ENCODE results near the gene ZSWIM5. TPM values are rescaled to one million over a fixed set of nuclear protein-coding genes. Genes with fewer than 3 reads are reported as not detected.

ZSWIM5 gene
- total RNA-seq, 1 experiment from 2014 or later, result 0.40 TPM

DNA sequence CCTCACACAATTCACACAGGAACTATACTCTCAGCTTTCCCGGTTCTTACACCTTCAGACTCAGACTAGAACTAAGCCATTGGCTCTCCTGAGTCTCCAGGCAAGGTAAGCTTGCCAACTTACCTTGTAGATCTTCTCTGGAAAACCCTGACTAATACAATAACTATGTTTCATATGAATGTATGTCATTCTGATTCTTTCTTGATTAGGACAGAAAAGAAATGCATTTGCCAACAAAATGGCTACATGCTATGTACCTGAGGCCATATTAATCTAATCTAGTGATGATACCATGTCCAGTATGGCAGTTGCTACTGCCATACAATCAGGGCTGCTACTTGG is 9.8 kb upstream of the ZSWIM5 start:
- BruUV-seq (replicated peaks), result no TSS peak
- Mint-ChIP-seq H3K27me3 (ENCODE audit: unreplicated experiment) (peaks cover 31% of the 10 kb centered on the region), H3K36me3 (ENCODE audit: insufficient read depth, unreplicated experiment) (no peaks in the 10 kb centered on the region), H3K4me1 (ENCODE audit: low read depth, unreplicated experiment) (no peaks in the 10 kb centered on the region), H3K4me3 (ENCODE audit: low read depth, unreplicated experiment) (no peak overlapping the region), H3K27ac (ENCODE audit: unreplicated experiment) (no peak overlapping the region), H3K9me3 (ENCODE audit: low read depth, unreplicated experiment) (no peaks in the 10 kb centered on the region)
- intact Hi-C loops (cut with micrococcal nuclease; ENCODE audit: unreplicated experiment), result no loop called here
- no peak for DNase-seq
- CTCF ChIA-PET, result no interaction called here
- TF ChIP-seq, protein P1, sequence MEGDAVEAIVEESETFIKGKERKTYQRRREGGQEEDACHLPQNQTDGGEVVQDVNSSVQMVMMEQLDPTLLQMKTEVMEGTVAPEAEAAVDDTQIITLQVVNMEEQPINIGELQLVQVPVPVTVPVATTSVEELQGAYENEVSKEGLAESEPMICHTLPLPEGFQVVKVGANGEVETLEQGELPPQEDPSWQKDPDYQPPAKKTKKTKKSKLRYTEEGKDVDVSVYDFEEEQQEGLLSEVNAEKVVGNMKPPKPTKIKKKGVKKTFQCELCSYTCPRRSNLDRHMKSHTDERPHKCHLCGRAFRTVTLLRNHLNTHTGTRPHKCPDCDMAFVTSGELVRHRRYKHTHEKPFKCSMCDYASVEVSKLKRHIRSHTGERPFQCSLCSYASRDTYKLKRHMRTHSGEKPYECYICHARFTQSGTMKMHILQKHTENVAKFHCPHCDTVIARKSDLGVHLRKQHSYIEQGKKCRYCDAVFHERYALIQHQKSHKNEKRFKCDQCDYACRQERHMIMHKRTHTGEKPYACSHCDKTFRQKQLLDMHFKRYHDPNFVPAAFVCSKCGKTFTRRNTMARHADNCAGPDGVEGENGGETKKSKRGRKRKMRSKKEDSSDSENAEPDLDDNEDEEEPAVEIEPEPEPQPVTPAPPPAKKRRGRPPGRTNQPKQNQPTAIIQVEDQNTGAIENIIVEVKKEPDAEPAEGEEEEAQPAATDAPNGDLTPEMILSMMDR (IDR thresholded peaks at IDR 0.05; ENCODE audit: unreplicated experiment), result no peak

DNA sequence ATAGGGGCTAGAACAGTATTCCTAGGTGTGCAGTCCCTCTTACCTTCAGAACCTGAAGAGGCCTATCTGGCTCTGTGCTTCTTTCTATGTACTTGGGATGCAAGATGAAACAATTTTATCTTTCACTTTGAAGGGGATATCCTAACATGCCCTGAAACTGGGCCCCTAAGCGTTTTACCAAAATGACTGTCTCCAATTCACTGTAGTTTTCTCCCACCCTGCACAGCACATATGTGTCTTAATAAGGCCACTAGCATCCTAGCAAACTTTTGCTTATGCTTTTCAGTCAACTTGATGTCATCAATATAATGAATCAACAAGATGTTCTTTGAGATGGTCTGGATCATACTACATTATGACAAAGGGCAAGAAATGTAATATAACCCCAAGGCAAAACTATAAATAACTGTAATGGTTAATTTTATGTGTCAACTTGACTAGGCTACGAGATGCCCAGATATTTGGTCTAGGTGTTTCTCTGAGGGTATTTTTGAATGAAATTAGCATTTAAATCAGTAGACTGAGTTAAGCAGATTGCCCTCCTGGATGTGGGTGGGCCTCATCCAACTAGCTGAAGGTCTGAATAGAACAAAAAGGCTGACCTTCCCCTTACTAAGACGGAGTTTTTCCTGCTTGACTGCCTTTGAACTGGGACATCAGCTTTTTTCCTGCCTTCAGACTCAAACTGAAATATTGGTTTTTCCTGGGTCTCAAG is 9.2 kb upstream of the ZSWIM5 start:
- Mint-ChIP-seq H3K27me3 (ENCODE audit: unreplicated experiment) (peaks cover 31% of the 10 kb centered on the region), H3K4me3 (ENCODE audit: low read depth, unreplicated experiment) (no peak overlapping the region), H3K9me3 (ENCODE audit: low read depth, unreplicated experiment) (no peaks in the 10 kb centered on the region), H3K27ac (ENCODE audit: unreplicated experiment) (no peak overlapping the region), H3K4me1 (ENCODE audit: low read depth, unreplicated experiment) (no peaks in the 10 kb centered on the region), H3K36me3 (ENCODE audit: insufficient read depth, unreplicated experiment) (no peaks in the 10 kb centered on the region)
- TF ChIP-seq, protein P1 (IDR thresholded peaks at IDR 0.05; ENCODE audit: unreplicated experiment), result no peak
- CTCF ChIA-PET, result no interaction called here
- BruUV-seq (replicated peaks), result no TSS peak
- DNase-seq, result no peak
- intact Hi-C loops (cut with micrococcal nuclease; ENCODE audit: unreplicated experiment), result no loop called here

DNA sequence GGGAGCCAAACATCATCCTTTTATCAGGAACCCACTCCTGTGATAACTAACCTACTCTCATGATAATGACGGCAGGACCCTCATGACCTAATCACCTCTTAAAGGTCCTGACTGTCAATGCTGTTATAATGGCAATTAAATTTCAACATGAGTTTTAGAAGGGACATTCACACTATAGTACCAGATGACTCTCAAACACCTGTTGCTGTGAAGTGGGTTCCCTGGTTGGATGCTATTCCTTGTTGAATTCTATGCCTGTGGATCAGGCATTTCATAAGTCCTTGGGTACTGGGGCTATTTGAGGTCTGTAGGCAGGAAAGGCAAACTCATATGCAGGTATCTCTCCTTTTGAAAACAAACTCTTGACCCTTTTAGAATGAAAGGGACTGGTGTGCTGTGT is 7.5 kb upstream of the ZSWIM5 start:
- H3K27ac Mint-ChIP-seq (ENCODE audit: unreplicated experiment), result no peak overlapping the region
- CTCF ChIA-PET, result no interaction called here
- intact Hi-C loops (cut with micrococcal nuclease; ENCODE audit: unreplicated experiment), result no loop called here
- no peaks in the 10 kb centered on the region for H3K36me3 Mint-ChIP-seq (ENCODE audit: insufficient read depth, unreplicated experiment)
- peaks cover 43% of the 10 kb centered on the region for H3K27me3 Mint-ChIP-seq (ENCODE audit: unreplicated experiment)
- no peaks in the 10 kb centered on the region for H3K9me3 Mint-ChIP-seq (ENCODE audit: low read depth, unreplicated experiment)
- no peak overlapping the region for H3K4me3 Mint-ChIP-seq (ENCODE audit: low read depth, unreplicated experiment)
- no peak for DNase-seq
- TF ChIP-seq, protein P1 (IDR thresholded peaks at IDR 0.05; ENCODE audit: unreplicated experiment), result no peak
- H3K4me1 Mint-ChIP-seq (ENCODE audit: low read depth, unreplicated experiment), result no peaks in the 10 kb centered on the region
- no TSS peak for BruUV-seq (replicated peaks)

DNA sequence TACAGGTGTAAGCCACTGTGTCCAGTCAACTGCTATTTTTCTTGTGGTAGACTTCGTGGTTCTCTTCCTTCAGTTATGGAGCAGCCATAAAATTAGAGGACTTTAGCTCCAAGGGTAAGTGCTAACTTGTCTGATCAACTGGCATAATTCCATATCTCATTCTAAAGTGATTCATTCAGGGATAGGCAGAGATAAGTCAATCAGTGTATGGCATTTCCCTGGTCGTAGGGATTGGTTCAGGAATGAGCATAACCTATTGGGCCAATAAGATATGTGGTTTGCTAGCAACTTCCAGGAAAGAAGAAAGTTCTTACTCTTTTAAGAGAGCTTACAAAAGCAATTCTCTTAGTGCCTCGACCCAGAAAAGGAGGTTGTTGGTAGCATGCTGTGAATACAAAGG is 4.7 kb upstream of the ZSWIM5 start:
- Mint-ChIP-seq H3K4me3 (ENCODE audit: low read depth, unreplicated experiment) (no peak overlapping the region), H3K36me3 (ENCODE audit: insufficient read depth, unreplicated experiment) (peaks cover 6% of the 10 kb centered on the region), H3K4me1 (ENCODE audit: low read depth, unreplicated experiment) (no peaks in the 10 kb centered on the region), H3K27me3 (ENCODE audit: unreplicated experiment) (peaks cover 46% of the 10 kb centered on the region), H3K9me3 (ENCODE audit: low read depth, unreplicated experiment) (no peaks in the 10 kb centered on the region), H3K27ac (ENCODE audit: unreplicated experiment) (no peak overlapping the region)
- TF ChIP-seq, protein P1 (IDR thresholded peaks at IDR 0.05; ENCODE audit: unreplicated experiment), result no peak
- intact Hi-C loops (cut with micrococcal nuclease; ENCODE audit: unreplicated experiment), result no loop called here
- no peak for DNase-seq
- no TSS peak for BruUV-seq (replicated peaks)
- CTCF ChIA-PET, result no interaction called here

Data from Calu3 (cell line).